Vagina (tissue), 2 donors: ENCODE measurements around the gene TJAP1. TPM values are rescaled to one million over a fixed set of nuclear protein-coding genes. Genes with fewer than 3 reads are reported as not detected.
A peak's percentile ranks its signal among the peaks of the same experiment; 100 is the strongest.

Source experiments
- DNase-seq, 2 donors: peaks; one replicate each; pipeline ENCODE4 v3.0.0-alpha.2; 2017; ENCODE audit errors: extremely low spot score in 2 of 2
- H3K27ac ChIP-seq: fragments of 200-600 bp; sonication (generic); one replicate; pipeline ENCODE4 v1.5.1; 2019
- H3K27me3 ChIP-seq: fragments of 200-600 bp; sonication (generic); one replicate; pipeline ENCODE4 v1.5.1; 2019
- H3K36me3 ChIP-seq, 2 donors: fragments of 200-600 bp; sonication (generic); one replicate each; pipeline ENCODE4 v1.5.1; 2017 to 2019
- H3K4me1 ChIP-seq: fragments of 200-600 bp; sonication (generic); one replicate; pipeline ENCODE4 v1.5.1; 2019
- H3K4me3 ChIP-seq, 2 donors: fragments of 200-600 bp; sonication (generic); 1 replicate in 1 of 2; 2 replicates in 1 of 2; pipeline ENCODE4 v1.5.1; 2016 to 2019
- H3K9me3 ChIP-seq: fragments of 200-600 bp; sonication (generic); one replicate; pipeline ENCODE4 v1.5.1; 2019
- POLR2A ChIP-seq, 2 donors: fragments of 450-650 bp; IDR thresholded peaks; one replicate each; pipeline ENCODE4 v1.6.1; 2017; ENCODE audit warnings: antibody characterized with exemption in 2 of 2, mild to moderate bottlenecking in 2 of 2, moderate library complexity in 2 of 2
- POLR2AphosphoS5 ChIP-seq, 2 donors: sonication (generic); formaldehyde crosslinking; IDR thresholded peaks; one replicate each; pipeline ENCODE4 v1.9.0; 2017; ENCODE audit warnings: antibody characterized with exemption in 2 of 2, mild to moderate bottlenecking in 2 of 2, low read depth in 1 of 2; ENCODE audit not compliant: insufficient read depth in 1 of 2
- intact Hi-C: fragments of 100-400 bp; cut with DNase I; formaldehyde crosslinking; loops from one replicate; pipeline ENCODE4 v1.15.1; 2023
- total RNA-seq: library from RNA; depleted of rRNA; stranded (reverse); fragments of >200 nt; gene quantifications from one replicate; pipeline ENCODE4 v1.2.3, GENCODE V29; 2016
- TF ChIP-seq, protein P1 (sequence below), 3 experiments: fragments of 450-650 bp in 2 of 3; fragments of 200-600 bp in 1 of 3; sonication (generic) in 1 of 3; IDR thresholded peaks; one replicate each; pipeline ENCODE4 v1.5.1; 2017 to 2019; ENCODE audit warnings: antibody characterized with exemption in 3 of 3, mild to moderate bottlenecking in 2 of 3, moderate library complexity in 2 of 3

The TJAP1 gene
- total RNA-seq, 1 donor from 2014 or later = 27.5 TPM

DNA sequence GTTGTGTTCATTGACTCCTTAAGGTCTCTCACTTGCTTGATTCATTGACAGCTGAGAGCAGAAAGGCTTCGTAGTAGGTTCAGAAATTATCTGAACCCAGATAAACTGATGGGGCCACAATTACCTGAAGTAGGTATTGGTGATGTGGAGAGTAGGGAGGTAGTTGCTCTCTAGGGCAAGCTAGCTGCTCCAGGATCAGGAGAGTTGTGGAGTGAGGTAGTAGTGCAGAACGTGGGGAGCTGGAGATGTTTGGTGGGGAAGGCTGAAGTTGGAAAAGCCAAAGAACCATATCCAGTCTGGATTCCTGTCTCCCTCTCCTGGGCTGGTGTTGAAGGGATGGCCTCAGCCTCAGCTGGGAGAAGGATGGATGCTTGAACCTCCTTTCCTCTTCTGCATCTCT, 15.9 kb downstream of the TJAP1 start:
- Histone ChIP-seq H3K27me3 (no peaks in the 10 kb centered on the region), H3K27ac (no peak overlapping the region), H3K4me1 (peaks cover 52% of the 10 kb centered on the region), H3K4me3 (no peak overlapping the region), H3K36me3 (peaks cover 0 to 4% of the 10 kb centered on the region in 2 donors), H3K9me3 (no peaks in the 10 kb centered on the region)
- no peak for DNase-seq
- intact Hi-C loops = no loop called here
- TF ChIP-seq POLR2AphosphoS5 (IDR thresholded peaks at IDR 0.05; ENCODE audit: insufficient read depth in 1 of 2, low read depth in 1 of 2) (no peak), POLR2A (IDR thresholded peaks at IDR 0.05) (no peak)
- TF ChIP-seq, protein P1, sequence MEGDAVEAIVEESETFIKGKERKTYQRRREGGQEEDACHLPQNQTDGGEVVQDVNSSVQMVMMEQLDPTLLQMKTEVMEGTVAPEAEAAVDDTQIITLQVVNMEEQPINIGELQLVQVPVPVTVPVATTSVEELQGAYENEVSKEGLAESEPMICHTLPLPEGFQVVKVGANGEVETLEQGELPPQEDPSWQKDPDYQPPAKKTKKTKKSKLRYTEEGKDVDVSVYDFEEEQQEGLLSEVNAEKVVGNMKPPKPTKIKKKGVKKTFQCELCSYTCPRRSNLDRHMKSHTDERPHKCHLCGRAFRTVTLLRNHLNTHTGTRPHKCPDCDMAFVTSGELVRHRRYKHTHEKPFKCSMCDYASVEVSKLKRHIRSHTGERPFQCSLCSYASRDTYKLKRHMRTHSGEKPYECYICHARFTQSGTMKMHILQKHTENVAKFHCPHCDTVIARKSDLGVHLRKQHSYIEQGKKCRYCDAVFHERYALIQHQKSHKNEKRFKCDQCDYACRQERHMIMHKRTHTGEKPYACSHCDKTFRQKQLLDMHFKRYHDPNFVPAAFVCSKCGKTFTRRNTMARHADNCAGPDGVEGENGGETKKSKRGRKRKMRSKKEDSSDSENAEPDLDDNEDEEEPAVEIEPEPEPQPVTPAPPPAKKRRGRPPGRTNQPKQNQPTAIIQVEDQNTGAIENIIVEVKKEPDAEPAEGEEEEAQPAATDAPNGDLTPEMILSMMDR (IDR thresholded peaks at IDR 0.05) = no peak

DNA sequence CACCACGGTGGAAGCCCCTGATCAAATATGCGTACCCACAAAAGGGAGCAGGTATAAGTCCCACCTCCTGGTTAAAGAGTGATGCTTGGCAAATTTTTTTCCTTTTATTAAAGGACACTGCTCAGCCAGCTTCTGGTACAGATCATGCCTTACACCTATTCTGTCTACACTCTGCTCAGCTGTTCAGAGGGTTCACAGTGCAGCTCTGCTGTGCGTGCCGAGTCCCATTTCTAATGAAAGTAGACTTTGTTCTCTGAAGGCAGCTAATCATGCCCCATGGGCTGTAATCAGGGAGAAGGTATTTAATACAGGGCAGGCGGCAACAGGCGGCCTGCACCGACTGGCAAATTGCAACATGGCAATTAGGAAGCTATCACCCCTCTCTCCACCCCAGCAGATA, 16.5 kb downstream of the TJAP1 start:
- DNase-seq = no peak
- TF ChIP-seq POLR2AphosphoS5 (IDR thresholded peaks at IDR 0.05; ENCODE audit: insufficient read depth in 1 of 2, low read depth in 1 of 2) = no peak
- TF ChIP-seq, protein P1 (IDR thresholded peaks at IDR 0.05) = no peak
- no peak for TF ChIP-seq POLR2A (IDR thresholded peaks at IDR 0.05)
- Histone ChIP-seq H3K36me3 (peaks cover 0 to 10% of the 10 kb centered on the region in 2 donors), H3K4me1 (peaks cover 52% of the 10 kb centered on the region), H3K4me3 (no peak overlapping the region), H3K27me3 (no peaks in the 10 kb centered on the region), H3K27ac (no peak overlapping the region), H3K9me3 (no peaks in the 10 kb centered on the region)
- intact Hi-C loops = no loop called here

DNA sequence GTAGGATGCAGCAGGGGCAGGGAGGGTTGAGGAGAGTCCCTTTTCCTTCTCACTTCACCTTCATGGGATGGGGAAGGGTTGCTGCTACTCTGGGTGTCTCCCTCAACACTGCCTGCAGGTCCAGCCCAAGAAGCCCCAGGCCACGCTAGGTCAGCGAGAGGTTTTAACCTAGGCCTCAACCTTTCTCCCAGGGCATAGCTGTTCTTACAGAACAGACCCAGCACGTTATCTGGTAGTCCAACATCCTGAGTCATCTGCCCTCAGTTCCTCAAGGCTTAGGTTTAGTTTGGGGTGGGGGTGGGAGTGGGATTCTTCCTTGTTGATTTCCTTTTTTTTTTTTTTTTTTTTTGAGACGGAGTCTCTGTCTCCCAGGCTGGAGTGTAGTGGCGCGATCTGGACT, 17.0 kb downstream of the TJAP1 start:
- Histone ChIP-seq H3K36me3 (peaks cover 0 to 15% of the 10 kb centered on the region in 2 donors), H3K4me3 (no peak overlapping the region), H3K4me1 (peaks cover 52% of the 10 kb centered on the region), H3K27me3 (no peaks in the 10 kb centered on the region), H3K27ac (no peak overlapping the region), H3K9me3 (no peaks in the 10 kb centered on the region)
- intact Hi-C loops = no loop called here
- DNase-seq = no peak
- TF ChIP-seq POLR2AphosphoS5 (IDR thresholded peaks at IDR 0.05; ENCODE audit: insufficient read depth in 1 of 2, low read depth in 1 of 2) (no peak), POLR2A (IDR thresholded peaks at IDR 0.05) (no peak)
- TF ChIP-seq, protein P1 (IDR thresholded peaks at IDR 0.05) = no peak

DNA sequence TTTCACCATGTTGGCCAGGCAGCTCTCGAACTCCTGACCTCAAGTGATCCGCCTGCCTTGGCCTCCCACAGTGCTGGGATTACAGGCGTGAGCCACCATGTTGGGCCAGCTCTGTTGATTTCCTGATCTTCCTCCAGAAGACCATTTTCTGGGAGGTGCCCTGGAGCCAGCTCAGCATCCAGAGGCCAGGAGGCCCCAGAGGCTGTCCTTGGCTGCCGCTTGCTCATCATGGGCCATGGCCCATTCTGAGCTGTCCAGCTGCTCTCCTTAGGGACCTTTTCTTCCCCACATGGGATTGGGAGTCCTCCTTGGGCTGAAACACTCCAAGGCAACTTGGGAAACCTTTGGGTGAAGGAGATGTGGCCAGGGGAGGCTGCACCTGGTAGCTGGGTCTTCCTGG, 17.4 kb downstream of the TJAP1 start:
- no peak for DNase-seq
- Histone ChIP-seq H3K27me3 (no peaks in the 10 kb centered on the region), H3K9me3 (no peaks in the 10 kb centered on the region), H3K27ac (no peak overlapping the region), H3K4me3 (no peak overlapping the region), H3K4me1 (peaks cover 52% of the 10 kb centered on the region), H3K36me3 (peaks cover 0 to 20% of the 10 kb centered on the region in 2 donors)
- intact Hi-C loops = no loop called here
- TF ChIP-seq POLR2AphosphoS5 (IDR thresholded peaks at IDR 0.05; ENCODE audit: insufficient read depth in 1 of 2, low read depth in 1 of 2) (no peak), POLR2A (IDR thresholded peaks at IDR 0.05) (no peak)
- TF ChIP-seq, protein P1 (IDR thresholded peaks at IDR 0.05) = no peak

DNA sequence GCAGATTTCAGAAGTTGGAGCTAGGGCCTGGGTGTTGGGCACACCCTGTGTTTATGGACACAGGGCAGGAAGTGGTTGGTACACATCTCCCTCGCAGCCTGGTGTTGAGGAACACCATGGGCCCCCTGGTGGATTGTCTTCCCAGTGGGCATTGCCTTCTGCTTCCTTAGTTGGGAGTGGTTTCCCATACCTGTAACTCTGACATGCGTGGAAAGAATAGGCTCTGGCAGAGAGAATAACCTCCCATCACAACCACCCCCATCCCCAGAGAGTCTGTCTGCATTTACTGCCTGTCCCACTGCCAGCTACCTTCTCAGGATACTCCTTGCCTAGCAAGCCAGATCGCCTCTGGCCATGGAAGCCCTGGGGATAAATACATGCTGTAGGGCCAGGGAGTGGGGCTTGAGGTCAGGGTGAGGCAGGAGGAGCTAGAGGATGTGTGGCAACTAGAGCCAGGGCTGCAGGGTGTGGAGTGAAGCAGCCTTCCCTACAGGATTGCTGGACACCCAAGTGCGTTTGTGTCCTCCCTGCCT, 18.1 kb downstream of the TJAP1 start:
- TF ChIP-seq POLR2A (IDR thresholded peaks at IDR 0.05) = no peak
- TF ChIP-seq, protein P1 (IDR thresholded peaks at IDR 0.05) = peak in 1 of 3 experiments; percentile 12
- intact Hi-C loops = no loop called here
- no peak overlapping the region for H3K4me3 ChIP-seq
- peaks cover 52% of the 10 kb centered on the region for H3K4me1 ChIP-seq
- peaks cover 0 to 26% of the 10 kb centered on the region in 2 donors for H3K36me3 ChIP-seq
- DNase-seq = no peak
- H3K27ac ChIP-seq = peak overlapping the region; percentile 21
- no peaks in the 10 kb centered on the region for H3K27me3 ChIP-seq
- H3K9me3 ChIP-seq = no peaks in the 10 kb centered on the region
